ENCODE data around the gene MSTO1. TPM values are rescaled to one million over a fixed set of nuclear protein-coding genes. Genes with fewer than 3 reads are reported as not detected.
A peak's percentile ranks its signal among the peaks of the same experiment; 100 is the strongest.
"Not testable (repeated sequence)": the region's sequence is repeated elsewhere in the genome, so short reads cannot be mapped to it uniquely, and the experiment has no call there.

Gene MSTO1
- total and polyA plus RNA-seq, 2 of the 4 experiments (the other 2 are of a cell fraction) = 21.7 to 38.3 TPM

- CTCF ChIA-PET = no interaction called here
- dilution Hi-C loops (cut with HindIII; ENCODE audit: low sequenced_read_pairs, unreplicated experiment) = no loop called here
Measured at GRCh38 chr1:155608888-155609225, 1.2 kb upstream of the MSTO1 start.

GRCh38 chr1:155610257-155610647 is 234 bp downstream of the MSTO1 start:
- H3K27ac ChIP-seq (ENCODE audit: insufficient read depth, low read length); H2BK15ac ChIP-seq (ENCODE audit: low read depth, low read length); H3K9me1 ChIP-seq (ENCODE audit: insufficient read depth, low read length); H4K8ac ChIP-seq (ENCODE audit: low read depth in 2 of 2, low read length in 2 of 2); H4K5ac ChIP-seq (ENCODE audit: low read depth, low read length); H3K23ac ChIP-seq (ENCODE audit: low read depth, low read length); DNase-seq; in situ Hi-C loops (cut with MboI; ENCODE audit: low sequenced_read_pairs); H3K56ac ChIP-seq (ENCODE audit: extremely low read depth, insufficient read depth, low read length); H2BK5ac ChIP-seq (ENCODE audit: low read depth, low read length, poor library complexity, severe bottlenecking); H2BK120ac ChIP-seq (ENCODE audit: low read depth, low read length); H2AK9ac ChIP-seq (replicated peaks; ENCODE audit: low read depth, low read length, poor library complexity); H3K18ac ChIP-seq (ENCODE audit: low read depth, low read length); POLR2A ChIA-PET (ENCODE audit: unreplicated experiment); H3K4me1 ChIP-seq (ENCODE audit: control insufficient read depth, insufficient read depth, low read length); intact Hi-C loops (cut with micrococcal nuclease); H2AFZ ChIP-seq (replicated peaks; ENCODE audit: low read length, poor library complexity); H3K9me3 ChIP-seq (ENCODE audit: control insufficient read depth, insufficient read depth, low read length); dilution Hi-C loops (cut with HindIII; ENCODE audit: low sequenced_read_pairs, unreplicated experiment); H3K14ac ChIP-seq (replicated peaks; ENCODE audit: low read depth, low read length); H3K27me3 ChIP-seq (ENCODE audit: control insufficient read depth, insufficient read depth, low read length); H3K4ac ChIP-seq (ENCODE audit: low read depth, low read length); H2BK20ac ChIP-seq (ENCODE audit: low read depth, low read length); BruUV-seq (replicated peaks); H4K91ac ChIP-seq (ENCODE audit: insufficient read depth, low read depth, low read length); H3K79me1 ChIP-seq (ENCODE audit: low read depth in 1 of 2, low read length in 2 of 2); H2AK5ac ChIP-seq (ENCODE audit: low read depth, low read length); CTCF ChIA-PET; H4K20me1 ChIP-seq (ENCODE audit: insufficient read depth, low read length): not testable (repeated sequence)
- peak overlapping the region; percentile 68 for H3K4me3 ChIP-seq (ENCODE audit: insufficient read depth, low read depth, low read length)
- H3K36me3 ChIP-seq (ENCODE audit: control insufficient read depth, insufficient read depth, low read length) = peaks cover 11% of the 10 kb centered on the region; the same call in 1 of the 2 replicates
- H3K9ac ChIP-seq (ENCODE audit: low read depth, low read length) = peak overlapping the region; percentile 63; the same call in 1 of the 2 replicates
- peak overlapping the region; percentile 85 for H3K4me2 ChIP-seq (ENCODE audit: low read depth, low read length)
- peak; percentile 48 for ATAC-seq (ENCODE audit: low read depth)
- WGBS, 2 experiments (ENCODE audit: extremely low coverage in 2 of 2, insufficient read length in 1 of 2) = no CpG with 5 or more reads among the region's 33 CpGs

More at GRCh38 chr1:155608888-155609225, 1.2 kb upstream of the MSTO1 start:
- Histone ChIP-seq H4K91ac (ENCODE audit: insufficient read depth, low read depth, low read length) (no peak overlapping the region), H2BK20ac (ENCODE audit: low read depth, low read length) (no peak overlapping the region), H4K5ac (ENCODE audit: low read depth, low read length) (no peak overlapping the region), H3K4me3 (ENCODE audit: insufficient read depth, low read depth, low read length) (no peak overlapping the region), H3K9ac (ENCODE audit: low read depth, low read length) (no peak overlapping the region), H2AK9ac (replicated peaks; ENCODE audit: low read depth, low read length, poor library complexity) (peak overlapping the region; percentile 55), H3K23ac (ENCODE audit: low read depth, low read length) (no peak overlapping the region), H2AK5ac (ENCODE audit: low read depth, low read length) (peak overlapping the region; percentile 28; the same call in 1 of the 2 replicates), H3K4me2 (ENCODE audit: low read depth, low read length) (no peak overlapping the region), H2BK15ac (ENCODE audit: low read depth, low read length) (no peak overlapping the region), H3K18ac (ENCODE audit: low read depth, low read length) (no peak overlapping the region), H4K8ac (ENCODE audit: low read depth in 2 of 2, low read length in 2 of 2) (peak overlapping the region in 1 of 2 experiments; percentile 42; a peak in 1 of 4 replicates), H4K20me1 (ENCODE audit: insufficient read depth, low read length) (no peaks in the 10 kb centered on the region), H2BK5ac (ENCODE audit: low read depth, low read length, poor library complexity, severe bottlenecking) (no peak overlapping the region), H3K14ac (replicated peaks; ENCODE audit: low read depth, low read length) (no peak overlapping the region), H3K9me3 (ENCODE audit: control insufficient read depth, insufficient read depth, low read length) (no peaks in the 10 kb centered on the region), H3K9me1 (ENCODE audit: insufficient read depth, low read length) (no peaks in the 10 kb centered on the region), H3K27me3 (ENCODE audit: control insufficient read depth, insufficient read depth, low read length) (no peaks in the 10 kb centered on the region), H3K56ac (ENCODE audit: extremely low read depth, insufficient read depth, low read length) (no peak overlapping the region), H3K79me1 (ENCODE audit: low read depth in 1 of 2, low read length in 2 of 2) (no peaks in the 10 kb centered on the region), H3K4ac (ENCODE audit: low read depth, low read length) (no peak overlapping the region), H2BK120ac (ENCODE audit: low read depth, low read length) (no peak overlapping the region), H3K27ac (ENCODE audit: insufficient read depth, low read length) (no peak overlapping the region), H3K4me1 (ENCODE audit: control insufficient read depth, insufficient read depth, low read length) (no peaks in the 10 kb centered on the region), H2AFZ (replicated peaks; ENCODE audit: low read length, poor library complexity) (no peak overlapping the region), H3K36me3 (ENCODE audit: control insufficient read depth, insufficient read depth, low read length) (peaks cover 11% of the 10 kb centered on the region; the same call in 1 of the 2 replicates)
- BruUV-seq (replicated peaks) = no TSS peak
- intact Hi-C loops (cut with micrococcal nuclease) (loop anchor here (5.0 kb wide), 1 partner anchor 38 kb away; no protein-coding TSS in a partner anchor), in situ Hi-C loops (cut with MboI; ENCODE audit: low sequenced_read_pairs) (no loop called here)
- ATAC-seq (ENCODE audit: low read depth) = no peak
- no peak for DNase-seq
- no peak for TF ChIP-seq MAFK (IDR thresholded peaks at IDR 0.05; ENCODE audit: low read depth, low read length)
- no peak for TF ChIP-seq ELK1 (IDR thresholded peaks at IDR 0.05; ENCODE audit: borderline replicate concordance, low read depth, low read length)
- TF ChIP-seq BHLHE40 (IDR thresholded peaks at IDR 0.05; ENCODE audit: low read depth, low read length) = no peak
- TF ChIP-seq FOS (IDR thresholded peaks at IDR 0.05; ENCODE audit: low read depth, low read length) = no peak
- TF ChIP-seq NFE2L2 (IDR thresholded peaks at IDR 0.05; ENCODE audit: low read depth, low read length) = no peak
- no peak for TF ChIP-seq SMC3 (IDR thresholded peaks at IDR 0.05; ENCODE audit: low read depth, low read length)
- no peak for TF ChIP-seq POLR2A (IDR thresholded peaks at IDR 0.05; ENCODE audit: low read depth, low read length)
- WGBS, 2 experiments (ENCODE audit: extremely low coverage in 2 of 2, insufficient read length in 1 of 2) = 100% methylated on average over 3 of the region's 9 CpGs; no CpG with 5 or more reads in 1 of the 2 experiments
- POLR2A ChIA-PET (ENCODE audit: unreplicated experiment) = interaction anchor here (0.7 kb wide), 1 partner anchor 386 kb away, joined by 9 read pairs; no protein-coding TSS in a partner anchor

All from IMR-90 (cell line).